ENCODE measurements around the gene BTNL3.
"Not testable (repeated sequence)": the region's sequence is repeated elsewhere in the genome, so short reads cannot be mapped to it uniquely, and the experiment has no call there.

GRCh38 chr5:181014654-181015053 lies 26.0 kb downstream of the BTNL3 start:
- not testable (repeated sequence) for TF ChIP-seq CTCF (IDR thresholded peaks at IDR 0.05; ENCODE audit: insufficient read depth, low read depth, low read length); EZH2 (IDR thresholded peaks at IDR 0.05; ENCODE audit: insufficient read depth, low read length)
